Neutrophil (primary cell): ENCODE measurements around the gene TMEM154.
A peak's percentile ranks its signal among the peaks of the same experiment; 100 is the strongest.
"Not testable (repeated sequence)": the region's sequence is repeated elsewhere in the genome, so short reads cannot be mapped to it uniquely, and the experiment has no call there.

Experiments
- H3K27ac ChIP-seq: fragments of 200-600 bp; sonication (generic); 2 replicates; pipeline ENCODE4 v1.5.1; 2016; ENCODE audit warnings: mild to moderate bottlenecking, moderate library complexity
- H3K27me3 ChIP-seq: fragments of 200-600 bp; sonication (generic); 2 replicates; pipeline ENCODE4 v1.6.0; 2016; ENCODE audit warnings: mild to moderate bottlenecking
- H3K36me3 ChIP-seq: fragments of 200-600 bp; sonication (generic); 2 replicates; pipeline ENCODE4 v1.5.1; 2017
- H3K4me1 ChIP-seq, 2 experiments: fragments of 200-600 bp in 1 of 2; sonication (generic) in 1 of 2; 1 replicate in 1 of 2; 2 replicates in 1 of 2; pipeline versions ENCODE4 v1.5.1 to v1.6.1; 2013 to 2016; ENCODE audit warnings: low read depth in 1 of 2, low read length in 1 of 2, mild to moderate bottlenecking in 1 of 2, moderate library complexity in 1 of 2; ENCODE audit not compliant: control insufficient read depth in 1 of 2, insufficient read depth in 1 of 2
- H3K4me3 ChIP-seq, 2 experiments: fragments of 200-600 bp in 1 of 2; sonication (generic) in 1 of 2; 1 replicate in 1 of 2; 2 replicates in 1 of 2; pipeline ENCODE4 v1.5.1; 2013 to 2016; ENCODE audit warnings: low read depth in 1 of 2, low read length in 1 of 2, mild to moderate bottlenecking in 1 of 2, moderate library complexity in 1 of 2
- H3K9me3 ChIP-seq: fragments of 200-600 bp; sonication (generic); 2 replicates; pipeline ENCODE4 v1.5.1; 2016
- TF ChIP-seq, protein P1 (sequence below): fragments of 200-600 bp; sonication (generic); IDR thresholded peaks from 2 replicates; pipeline ENCODE4 v1.5.1; 2016; ENCODE audit warnings: antibody characterized with exemption

Gene TMEM154

DNA sequence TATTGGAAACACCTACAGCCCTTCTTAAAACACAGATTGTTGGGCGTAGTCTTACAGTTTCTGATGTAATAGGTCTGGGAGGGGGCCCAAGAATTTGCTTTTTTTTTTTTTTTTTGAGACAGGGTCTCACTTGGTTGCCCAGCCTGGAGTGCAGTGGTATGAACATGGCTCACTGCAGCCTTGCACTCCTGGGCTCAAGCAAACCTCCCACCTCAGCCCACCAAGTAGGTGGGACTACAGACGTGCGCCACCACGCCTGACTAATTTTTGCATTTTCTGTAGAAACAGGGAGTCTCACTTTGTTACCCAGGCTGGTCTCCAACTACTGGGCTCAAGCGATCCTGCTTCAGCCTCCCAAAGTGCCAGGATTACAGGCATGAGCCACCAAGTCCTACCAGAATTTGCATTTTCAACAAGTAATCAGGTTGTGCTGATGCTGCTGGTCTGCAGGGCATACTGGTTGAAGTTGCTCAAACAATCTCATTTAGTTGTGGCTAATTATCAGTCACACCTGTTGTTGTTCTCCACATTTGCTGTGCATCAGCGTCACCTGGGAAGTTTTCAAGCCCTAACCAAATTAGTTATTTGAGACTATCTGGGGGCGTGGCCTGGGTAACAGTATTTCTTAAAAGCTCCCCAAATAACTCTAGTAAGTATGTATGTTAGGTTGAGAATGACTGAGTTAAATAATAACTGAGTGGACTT is 14.0 kb downstream of the TMEM154 start:
- H3K4me3 ChIP-seq: no peak overlapping the region
- TF ChIP-seq, protein P1, sequence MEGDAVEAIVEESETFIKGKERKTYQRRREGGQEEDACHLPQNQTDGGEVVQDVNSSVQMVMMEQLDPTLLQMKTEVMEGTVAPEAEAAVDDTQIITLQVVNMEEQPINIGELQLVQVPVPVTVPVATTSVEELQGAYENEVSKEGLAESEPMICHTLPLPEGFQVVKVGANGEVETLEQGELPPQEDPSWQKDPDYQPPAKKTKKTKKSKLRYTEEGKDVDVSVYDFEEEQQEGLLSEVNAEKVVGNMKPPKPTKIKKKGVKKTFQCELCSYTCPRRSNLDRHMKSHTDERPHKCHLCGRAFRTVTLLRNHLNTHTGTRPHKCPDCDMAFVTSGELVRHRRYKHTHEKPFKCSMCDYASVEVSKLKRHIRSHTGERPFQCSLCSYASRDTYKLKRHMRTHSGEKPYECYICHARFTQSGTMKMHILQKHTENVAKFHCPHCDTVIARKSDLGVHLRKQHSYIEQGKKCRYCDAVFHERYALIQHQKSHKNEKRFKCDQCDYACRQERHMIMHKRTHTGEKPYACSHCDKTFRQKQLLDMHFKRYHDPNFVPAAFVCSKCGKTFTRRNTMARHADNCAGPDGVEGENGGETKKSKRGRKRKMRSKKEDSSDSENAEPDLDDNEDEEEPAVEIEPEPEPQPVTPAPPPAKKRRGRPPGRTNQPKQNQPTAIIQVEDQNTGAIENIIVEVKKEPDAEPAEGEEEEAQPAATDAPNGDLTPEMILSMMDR: no peak
- peaks cover 50% of the 10 kb centered on the region for H3K36me3 ChIP-seq
- no peaks in the 10 kb centered on the region for H3K27me3 ChIP-seq
- H3K4me1 ChIP-seq: peaks cover 81 to 91% of the 10 kb centered on the region in 2 experiments
- H3K9me3 ChIP-seq: no peaks in the 10 kb centered on the region
- H3K27ac ChIP-seq: peak overlapping the region; percentile 97

DNA sequence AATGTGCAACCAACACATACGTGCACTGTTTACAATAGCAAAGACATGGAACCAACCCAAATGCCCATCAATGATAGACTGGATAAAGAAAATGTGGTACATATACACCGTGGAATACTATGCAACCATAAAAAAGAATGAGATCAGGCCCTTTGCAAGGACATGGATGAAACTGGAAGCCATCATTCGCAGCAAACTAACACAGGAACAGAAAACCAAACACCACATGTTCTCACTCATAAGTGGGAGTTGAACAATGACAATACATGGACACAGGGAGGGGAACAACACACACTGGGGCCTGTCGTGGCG is 15.8 kb downstream of the TMEM154 start:
- Histone ChIP-seq H3K36me3 (peaks cover 54% of the 10 kb centered on the region), H3K27ac (peak overlapping the region; percentile 97), H3K4me1 (peaks cover 89 to 95% of the 10 kb centered on the region in 2 experiments), H3K4me3 (peak overlapping the region; percentile 38 to 63)
- H3K9me3 ChIP-seq, H3K27me3 ChIP-seq: not testable (repeated sequence)

DNA sequence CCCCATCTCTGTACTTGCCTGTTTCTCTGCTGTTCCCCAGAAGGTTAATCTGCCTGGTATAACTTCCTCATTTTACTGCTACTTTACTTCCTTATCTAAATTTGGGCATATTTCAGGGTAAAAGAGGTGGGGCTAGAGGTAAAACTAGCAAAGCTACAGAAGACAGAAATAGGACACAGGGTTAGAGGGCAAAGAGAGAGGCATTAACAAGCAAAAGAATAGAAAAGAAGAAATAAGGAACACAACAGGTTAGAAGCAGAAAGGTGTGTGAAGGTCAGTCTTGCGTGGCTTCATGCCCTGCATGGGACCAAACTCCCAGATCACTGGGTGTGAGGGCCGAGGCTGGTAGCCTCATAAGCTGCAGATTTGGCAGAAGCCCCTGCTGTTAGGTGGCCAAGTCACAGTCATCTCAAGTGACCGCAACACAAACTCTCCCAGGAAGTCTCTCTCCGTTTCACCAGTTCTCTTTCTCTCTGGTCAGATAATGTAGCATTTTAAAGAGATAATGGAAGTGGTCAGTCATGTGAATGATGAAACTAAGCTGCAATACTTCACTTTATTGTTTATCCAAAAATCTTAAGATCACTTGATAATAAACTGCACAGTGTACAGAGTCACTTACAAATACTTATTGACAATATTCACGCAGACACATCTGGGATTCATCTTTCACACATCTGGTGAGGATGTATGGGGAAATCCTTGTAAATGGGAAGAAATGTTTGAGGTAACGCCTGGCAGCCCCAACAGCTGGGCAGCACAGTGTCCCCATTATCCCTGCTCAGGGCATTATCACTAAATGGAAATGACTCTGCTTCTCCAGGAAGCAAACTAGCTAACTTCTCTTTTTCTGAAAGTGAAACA is 16.4 kb downstream of the TMEM154 start:
- Histone ChIP-seq H3K27ac (peak overlapping the region; percentile 97), H3K4me3 (peak overlapping the region; percentile 38 to 63), H3K27me3 (no peaks in the 10 kb centered on the region), H3K4me1 (peaks cover 85 to 98% of the 10 kb centered on the region in 2 experiments), H3K36me3 (peaks cover 51% of the 10 kb centered on the region), H3K9me3 (no peaks in the 10 kb centered on the region)
- TF ChIP-seq, protein P1: peak; percentile 24

DNA sequence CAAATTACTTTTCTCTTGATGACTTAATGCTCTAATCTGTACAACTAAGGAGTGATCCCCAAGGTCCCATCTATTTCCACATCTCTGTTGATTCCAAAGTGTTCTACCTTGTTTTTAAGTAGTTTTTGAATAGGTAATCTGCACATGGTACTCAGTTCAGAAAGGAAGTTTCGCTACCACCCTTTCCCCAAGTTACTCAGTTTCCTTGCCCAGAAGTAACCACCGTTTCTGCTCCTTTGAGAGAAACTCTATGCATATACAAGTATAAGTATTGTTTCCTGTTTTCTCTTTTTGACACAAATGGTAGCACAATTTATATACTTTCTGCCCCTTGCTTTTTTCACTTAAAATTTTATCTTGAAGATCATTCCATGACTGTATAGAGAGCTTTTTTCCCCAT is 18.1 kb downstream of the TMEM154 start:
- H3K27me3 ChIP-seq: no peaks in the 10 kb centered on the region
- no peaks in the 10 kb centered on the region for H3K9me3 ChIP-seq
- H3K4me1 ChIP-seq: peaks cover 68 to 92% of the 10 kb centered on the region in 2 experiments
- peak overlapping the region; percentile 97 for H3K27ac ChIP-seq
- peaks cover 33% of the 10 kb centered on the region for H3K36me3 ChIP-seq
- H3K4me3 ChIP-seq: peak overlapping the region; percentile 38 to 63
- TF ChIP-seq, protein P1: no peak

DNA sequence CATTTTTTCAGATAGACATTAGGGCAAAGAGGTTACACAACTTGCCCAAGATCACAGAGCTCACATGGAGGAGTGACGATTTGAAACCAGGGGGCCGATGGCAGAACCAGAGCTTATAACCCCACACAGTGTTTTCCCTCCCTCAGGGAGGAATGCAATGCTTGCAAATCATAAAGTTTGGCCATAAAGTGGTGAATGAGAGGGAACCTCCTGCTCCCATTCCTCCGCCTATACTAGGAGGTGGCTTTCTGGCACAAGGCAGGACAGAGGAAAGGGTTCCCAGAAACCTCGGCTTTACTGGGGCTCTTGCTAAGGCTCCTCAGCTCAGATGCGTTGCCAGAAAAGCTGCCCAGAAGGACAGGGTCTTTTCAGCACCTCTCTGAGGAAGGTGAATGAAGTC is 19.3 kb downstream of the TMEM154 start:
- Histone ChIP-seq H3K4me1 (peaks cover 65 to 92% of the 10 kb centered on the region in 2 experiments), H3K9me3 (no peaks in the 10 kb centered on the region), H3K27ac (peak overlapping the region; percentile 97), H3K36me3 (peaks cover 22% of the 10 kb centered on the region), H3K4me3 (no peak overlapping the region), H3K27me3 (no peaks in the 10 kb centered on the region)
- TF ChIP-seq, protein P1: no peak

DNA sequence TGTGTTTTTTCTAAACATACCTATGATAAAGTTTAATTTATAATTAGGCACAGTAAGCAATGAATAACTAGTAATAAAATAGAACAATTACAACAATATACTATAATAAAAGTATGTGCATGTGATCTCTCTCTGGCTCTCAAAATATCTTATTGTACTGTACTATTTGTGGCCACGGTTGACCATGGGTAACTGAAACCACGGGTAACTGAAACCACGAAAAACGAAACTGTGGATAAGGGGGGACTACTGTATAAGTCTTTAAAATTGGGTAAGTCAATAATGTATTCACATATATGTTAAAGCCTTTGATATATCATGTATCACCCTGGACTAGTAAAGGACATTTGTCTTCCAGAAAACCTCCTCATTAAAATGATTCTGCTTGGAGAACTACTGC is 20.0 kb downstream of the TMEM154 start:
- H3K4me3 ChIP-seq: no peak overlapping the region
- H3K27me3 ChIP-seq: no peaks in the 10 kb centered on the region
- peaks cover 19% of the 10 kb centered on the region for H3K36me3 ChIP-seq
- peak overlapping the region; percentile 97 for H3K27ac ChIP-seq
- TF ChIP-seq, protein P1: no peak
- peaks cover 64 to 92% of the 10 kb centered on the region in 2 experiments for H3K4me1 ChIP-seq
- no peaks in the 10 kb centered on the region for H3K9me3 ChIP-seq
